Vagina (tissue), 2 donors: ENCODE data around the gene DNAH3. TPM values are rescaled to one million over a fixed set of nuclear protein-coding genes. Genes with fewer than 3 reads are reported as not detected.
"Not testable (repeated sequence)": the region's sequence is repeated elsewhere in the genome, so short reads cannot be mapped to it uniquely, and the experiment has no call there.

Experiments used
- DNase-seq, 2 donors: peaks; one replicate each; pipeline ENCODE4 v3.0.0-alpha.2; 2017; ENCODE audit errors: extremely low spot score in 2 of 2
- H3K27ac ChIP-seq: fragments of 200-600 bp; sonication (generic); one replicate; pipeline ENCODE4 v1.5.1; 2019
- H3K27me3 ChIP-seq: fragments of 200-600 bp; sonication (generic); one replicate; pipeline ENCODE4 v1.5.1; 2019
- H3K36me3 ChIP-seq, 2 donors: fragments of 200-600 bp; sonication (generic); one replicate each; pipeline ENCODE4 v1.5.1; 2017 to 2019
- H3K4me1 ChIP-seq: fragments of 200-600 bp; sonication (generic); one replicate; pipeline ENCODE4 v1.5.1; 2019
- H3K4me3 ChIP-seq, 2 donors: fragments of 200-600 bp; sonication (generic); 1 replicate in 1 of 2; 2 replicates in 1 of 2; pipeline ENCODE4 v1.5.1; 2016 to 2019
- H3K9me3 ChIP-seq: fragments of 200-600 bp; sonication (generic); one replicate; pipeline ENCODE4 v1.5.1; 2019
- CTCF ChIP-seq, 3 experiments: fragments of 450-650 bp in 2 of 3; fragments of 200-600 bp in 1 of 3; sonication (generic) in 1 of 3; IDR thresholded peaks; one replicate each; pipeline ENCODE4 v1.5.1; 2017 to 2019; ENCODE audit warnings: antibody characterized with exemption in 3 of 3, mild to moderate bottlenecking in 2 of 3, moderate library complexity in 2 of 3
- POLR2A ChIP-seq, 2 donors: fragments of 450-650 bp; IDR thresholded peaks; one replicate each; pipeline ENCODE4 v1.6.1; 2017; ENCODE audit warnings: antibody characterized with exemption in 2 of 2, mild to moderate bottlenecking in 2 of 2, moderate library complexity in 2 of 2
- POLR2AphosphoS5 ChIP-seq, 2 donors: sonication (generic); formaldehyde crosslinking; IDR thresholded peaks; one replicate each; pipeline ENCODE4 v1.9.0; 2017; ENCODE audit warnings: antibody characterized with exemption in 2 of 2, mild to moderate bottlenecking in 2 of 2, low read depth in 1 of 2; ENCODE audit not compliant: insufficient read depth in 1 of 2
- intact Hi-C: fragments of 100-400 bp; cut with DNase I; formaldehyde crosslinking; loops from one replicate; pipeline ENCODE4 v1.15.1; 2023
- total RNA-seq: library from RNA; depleted of rRNA; stranded (reverse); fragments of >200 nt; gene quantifications from one replicate; pipeline ENCODE4 v1.2.3, GENCODE V29; 2016

Gene DNAH3
- total RNA-seq, 1 donor from 2014 or later = 0.25 TPM

- no peaks in the 10 kb centered on the region for H3K4me1 ChIP-seq
- intact Hi-C loops = no loop called here
- H3K36me3 ChIP-seq = no peaks in the 10 kb centered on the region
- no peak for TF ChIP-seq CTCF (IDR thresholded peaks at IDR 0.05)
- no peak for TF ChIP-seq POLR2AphosphoS5 (IDR thresholded peaks at IDR 0.05; ENCODE audit: insufficient read depth in 1 of 2, low read depth in 1 of 2)
- no peak for TF ChIP-seq POLR2A (IDR thresholded peaks at IDR 0.05)
- H3K27me3 ChIP-seq = no peaks in the 10 kb centered on the region
- H3K4me3 ChIP-seq = no peak overlapping the region
- no peak for DNase-seq
- no peak overlapping the region for H3K27ac ChIP-seq
- H3K9me3 ChIP-seq = no peaks in the 10 kb centered on the region
Observed at GRCh38 chr16:21120976-21121520, 29.6 kb downstream of the DNAH3 start.

GRCh38 chr16:21117567-21117966 lies 33.1 kb downstream of the DNAH3 start:
- H3K9me3 ChIP-seq = no peaks in the 10 kb centered on the region
- H3K27me3 ChIP-seq = no peaks in the 10 kb centered on the region
- no peak overlapping the region for H3K4me3 ChIP-seq
- intact Hi-C loops = no loop called here
- H3K27ac ChIP-seq = no peak overlapping the region
- H3K4me1 ChIP-seq = no peaks in the 10 kb centered on the region
- H3K36me3 ChIP-seq = no peaks in the 10 kb centered on the region
- no peak for TF ChIP-seq POLR2A (IDR thresholded peaks at IDR 0.05)
- no peak for TF ChIP-seq CTCF (IDR thresholded peaks at IDR 0.05)
- no peak for TF ChIP-seq POLR2AphosphoS5 (IDR thresholded peaks at IDR 0.05; ENCODE audit: insufficient read depth in 1 of 2, low read depth in 1 of 2)
- DNase-seq = no peak

- Histone ChIP-seq H3K4me1 (no peaks in the 10 kb centered on the region), H3K4me3 (no peak overlapping the region), H3K27ac (no peak overlapping the region), H3K27me3 (no peaks in the 10 kb centered on the region), H3K9me3 (no peaks in the 10 kb centered on the region), H3K36me3 (no peaks in the 10 kb centered on the region)
- DNase-seq = no peak
- intact Hi-C loops = no loop called here
- no peak for TF ChIP-seq CTCF (IDR thresholded peaks at IDR 0.05)
Observed at GRCh38 chr16:21116148-21116693, 34.4 kb downstream of the DNAH3 start.

DNA sequence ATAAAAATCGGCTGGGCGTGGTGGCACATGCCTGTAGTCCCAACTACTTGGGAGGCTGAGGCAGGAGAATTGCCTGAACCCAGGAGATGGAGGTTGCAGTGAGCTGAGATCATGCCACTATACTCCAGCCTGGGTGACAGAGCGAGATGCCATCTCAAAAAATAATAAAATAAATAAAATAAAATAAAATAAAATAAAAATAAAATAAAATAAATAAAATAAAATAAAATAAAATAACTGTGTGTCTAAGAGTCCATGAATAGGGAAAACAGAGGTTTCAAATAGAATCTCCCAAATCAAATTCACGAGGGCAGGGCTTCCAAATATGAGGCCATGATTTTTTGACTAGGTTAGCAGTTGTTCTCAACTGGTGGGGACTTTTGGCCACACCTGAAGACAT lies 35.1 kb downstream of the DNAH3 start:
- H3K4me1 ChIP-seq, H3K36me3 ChIP-seq, H3K9me3 ChIP-seq, H3K4me3 ChIP-seq, DNase-seq, intact Hi-C loops, H3K27me3 ChIP-seq, H3K27ac ChIP-seq: not testable (repeated sequence)

DNA sequence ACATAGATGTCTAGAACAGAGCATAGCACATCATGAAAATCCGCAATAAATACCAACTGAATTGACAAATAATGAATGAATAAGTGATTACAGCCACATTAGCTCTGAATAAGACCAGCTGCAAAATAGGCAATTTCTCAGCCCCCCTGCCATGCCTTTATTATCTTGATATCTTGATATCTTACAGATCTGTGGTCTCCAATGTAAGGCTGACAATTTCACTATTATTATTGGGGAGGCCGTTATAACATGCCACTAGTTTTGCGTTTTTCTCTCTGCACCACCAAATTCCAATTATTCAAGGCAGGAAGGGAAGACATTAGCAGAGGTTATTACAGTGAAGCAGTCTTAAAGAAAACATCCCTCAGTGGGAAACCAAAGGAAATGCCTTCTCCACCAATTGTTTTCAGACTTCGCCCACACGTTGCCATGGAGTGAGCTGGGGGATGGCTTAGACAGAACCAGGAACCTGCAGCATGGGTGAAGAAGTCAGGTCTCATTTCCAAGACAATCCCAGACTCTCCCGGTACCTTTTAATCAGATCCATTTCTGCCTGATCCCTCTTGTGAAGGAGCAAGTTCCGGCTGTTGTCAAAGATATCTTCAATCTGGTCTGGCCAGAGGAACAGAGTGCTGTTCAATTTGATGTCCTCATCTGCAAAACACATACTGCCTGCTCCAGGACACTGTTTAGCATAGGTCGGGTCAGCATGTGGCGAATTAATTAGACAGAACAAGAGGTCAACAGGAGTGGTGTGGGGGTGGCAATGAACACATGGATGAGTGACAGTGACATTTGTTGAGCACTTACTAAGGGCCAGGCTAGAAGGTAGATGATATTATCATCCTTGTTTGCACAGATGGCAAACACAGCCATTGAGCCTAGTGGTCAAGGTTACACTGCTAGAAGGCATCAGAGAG lies 46.4 kb downstream of the DNAH3 start:
- Histone ChIP-seq H3K36me3 (no peaks in the 10 kb centered on the region), H3K9me3 (no peaks in the 10 kb centered on the region), H3K27me3 (no peaks in the 10 kb centered on the region), H3K4me1 (no peaks in the 10 kb centered on the region), H3K27ac (no peak overlapping the region), H3K4me3 (no peak overlapping the region)
- TF ChIP-seq CTCF (IDR thresholded peaks at IDR 0.05) (no peak), POLR2AphosphoS5 (IDR thresholded peaks at IDR 0.05; ENCODE audit: insufficient read depth in 1 of 2, low read depth in 1 of 2) (no peak), POLR2A (IDR thresholded peaks at IDR 0.05) (no peak)
- DNase-seq = no peak
- intact Hi-C loops = no loop called here
